HEK293T (cell line): ENCODE data around the gene MLLT3.
"Not testable (repeated sequence)": the region's sequence is repeated elsewhere in the genome, so short reads cannot be mapped to it uniquely, and the experiment has no call there.

Experiments
- CTCF ChIA-PET: fragments of 350-600 bp; formaldehyde crosslinking; extraction: SDS; loops from one replicate; lab custom pipeline; 2021; ENCODE audit warnings: antibody characterized with exemption, inconsistent platforms; lab: Yijun Ruan, JAX
- POLR2A ChIA-PET: fragments of 350-600 bp; formaldehyde crosslinking; extraction: SDS; loops from one replicate; lab custom pipeline; 2020; ENCODE audit warnings: antibody characterized with exemption, inconsistent platforms; lab: Yijun Ruan, JAX
- DNase-seq: peaks from one replicate; pipeline ENCODE4 v3.0.0; 2012; ENCODE audit warnings: mixed read lengths; ENCODE audit errors: extremely low spot score
- ARNT ChIP-seq: fragments of 450-650 bp; IDR thresholded peaks from 2 replicates; pipeline ENCODE4 v1.6.1; 2017; ENCODE audit warnings: mild to moderate bottlenecking
- BHLHE40 ChIP-seq: fragments of 450-650 bp; IDR thresholded peaks from 2 replicates; pipeline ENCODE4 v1.6.1; 2016; ENCODE audit warnings: mild to moderate bottlenecking, moderate library complexity, borderline replicate concordance
- CTBP1 ChIP-seq: fragments of 450-650 bp; IDR thresholded peaks from 2 replicates; pipeline ENCODE4 v1.6.1; 2016; ENCODE audit warnings: borderline replicate concordance
- ELF4 ChIP-seq: fragments of 450-650 bp; IDR thresholded peaks from 2 replicates; pipeline ENCODE4 v1.6.1; 2017; ENCODE audit warnings: antibody characterized with exemption
- FOXA1 ChIP-seq: fragments of 450-650 bp; IDR thresholded peaks from 2 replicates; pipeline ENCODE4 v1.6.1; 2016; ENCODE audit warnings: mild to moderate bottlenecking
- FOXK2 ChIP-seq: fragments of 450-650 bp; IDR thresholded peaks from 2 replicates; pipeline ENCODE4 v1.6.1; 2016; ENCODE audit warnings: mild to moderate bottlenecking
- FOXM1 ChIP-seq: fragments of 450-650 bp; IDR thresholded peaks from 2 replicates; pipeline ENCODE4 v1.6.1; 2017; ENCODE audit warnings: mild to moderate bottlenecking, borderline replicate concordance
- HDGF ChIP-seq: fragments of 450-650 bp; IDR thresholded peaks from 2 replicates; pipeline ENCODE4 v1.6.1; 2017; ENCODE audit warnings: antibody characterized with exemption, borderline replicate concordance
- L3MBTL2 ChIP-seq: fragments of 450-650 bp; conservative IDR thresholded peaks from 2 replicates; pipeline ENCODE4 v1.6.1; 2016; ENCODE audit warnings: mild to moderate bottlenecking
- LEF1 ChIP-seq: fragments of 450-650 bp; IDR thresholded peaks from 2 replicates; pipeline ENCODE4 v1.6.1; 2017; ENCODE audit warnings: mild to moderate bottlenecking, borderline replicate concordance
- NFRKB ChIP-seq: fragments of 450-650 bp; IDR thresholded peaks from 2 replicates; pipeline ENCODE4 v1.6.1; 2016; ENCODE audit warnings: mild to moderate bottlenecking, moderate library complexity
- SP1 ChIP-seq: fragments of 450-650 bp; IDR thresholded peaks from 2 replicates; pipeline ENCODE4 v1.6.1; 2017
- SUZ12 ChIP-seq: fragments of 450-650 bp; IDR thresholded peaks from 2 replicates; pipeline ENCODE4 v1.6.1; 2016; ENCODE audit warnings: mild to moderate bottlenecking
- TARDBP ChIP-seq: fragments of 450-650 bp; IDR thresholded peaks from 2 replicates; pipeline ENCODE4 v1.6.1; 2016
- ZNF384 ChIP-seq: fragments of 450-650 bp; IDR thresholded peaks from 2 replicates; pipeline ENCODE4 v1.6.1; 2016
- TF ChIP-seq, protein P1 (sequence below): fragments of 450-650 bp; IDR thresholded peaks from 2 replicates; pipeline ENCODE4 v1.6.1; 2016

Gene MLLT3

DNA sequence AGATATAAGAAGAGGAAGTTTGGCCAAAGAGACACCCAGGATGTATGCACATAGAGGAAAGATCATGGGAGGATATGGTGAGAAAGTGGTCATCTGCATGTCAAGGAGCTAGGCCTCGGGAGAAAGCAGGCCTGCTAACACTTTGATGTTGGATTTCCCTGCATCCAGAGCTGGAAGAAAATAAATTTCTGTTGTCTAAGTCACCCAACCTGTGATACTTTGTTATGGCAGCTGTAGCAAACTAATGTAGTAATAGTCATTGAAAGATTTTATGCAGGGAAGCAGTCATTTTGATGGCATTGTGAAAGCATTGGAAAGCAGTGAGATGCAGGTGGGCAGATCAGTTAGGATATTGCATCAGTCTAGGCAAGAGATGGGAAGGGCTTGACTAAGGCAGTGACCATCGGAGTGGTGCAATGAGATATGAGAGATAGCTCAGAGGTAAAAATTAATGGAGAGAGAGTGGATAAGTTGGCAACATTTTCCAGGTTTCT, 37.2 kb upstream of the MLLT3 start:
- ChIA-PET POLR2A (interaction anchor here (0.8 to 1.2 kb wide), 2 partner anchors 21 to 25 kb away, joined by 3 to 4 read pairs; partner anchors contain the start of gene FOCAD), CTCF (interaction anchor here (0.7 kb wide), 1 partner anchor 35 kb away, joined by 4 read pairs; no protein-coding TSS in a partner anchor)
- no peak for DNase-seq
- TF ChIP-seq ELF4 (no peak), HDGF (0 out of 2 replicates have a peak, but pooled peaks have one; percentile 52)

DNA sequence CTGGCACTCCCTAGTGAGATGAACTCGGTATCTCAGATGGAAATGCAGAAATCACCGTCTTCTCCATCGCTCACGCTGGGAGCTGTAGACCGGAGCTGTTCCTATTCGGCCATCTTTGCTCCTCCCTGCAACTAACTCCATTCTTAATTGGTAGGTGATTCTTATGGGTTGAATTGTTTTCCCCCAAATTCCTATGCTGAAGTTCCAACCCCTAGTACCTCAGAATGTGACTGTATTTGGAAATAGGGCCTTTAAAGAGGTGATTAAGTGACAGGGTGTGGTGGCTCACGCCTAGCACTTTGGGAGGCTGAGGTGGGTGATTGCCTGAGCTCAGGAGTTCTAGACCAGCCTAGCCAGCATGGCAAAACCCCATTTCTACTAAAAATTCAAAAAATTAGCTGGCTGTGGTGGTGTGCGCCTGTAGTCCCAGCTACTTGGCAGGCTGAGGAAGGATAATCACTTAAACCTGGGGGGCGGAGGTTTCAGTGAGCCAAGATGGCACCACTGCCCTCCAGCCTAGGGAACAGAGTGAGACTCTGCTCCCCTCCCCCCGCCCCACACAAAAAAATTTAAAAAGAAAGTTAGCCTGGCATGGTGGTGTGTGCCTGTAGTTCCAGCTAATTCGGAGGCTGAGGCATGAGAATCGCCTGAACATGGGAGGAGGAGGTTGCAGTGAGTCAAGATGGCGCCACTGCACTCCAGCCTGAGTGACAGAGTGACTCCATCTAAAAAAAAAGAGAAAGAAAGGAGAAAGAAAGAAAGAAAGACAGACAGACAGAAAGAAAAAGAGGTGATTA, 36.6 kb upstream of the MLLT3 start:
- ChIA-PET CTCF (interaction anchor here (0.7 kb wide), 1 partner anchor 34 kb away, joined by 4 read pairs; no protein-coding TSS in a partner anchor), POLR2A (interaction anchor here (1.2 to 1.5 kb wide), 2 partner anchors 21 to 25 kb away, joined by 3 to 5 read pairs; partner anchors contain the start of gene FOCAD)
- no peak for DNase-seq
- TF ChIP-seq FOXM1 (no peak), BHLHE40 (no peak), SUZ12 (no peak), HDGF (peak; percentile 41; the same call in 1 of the 2 replicates), L3MBTL2 (peak; percentile 41)
- TF ChIP-seq, protein P1, sequence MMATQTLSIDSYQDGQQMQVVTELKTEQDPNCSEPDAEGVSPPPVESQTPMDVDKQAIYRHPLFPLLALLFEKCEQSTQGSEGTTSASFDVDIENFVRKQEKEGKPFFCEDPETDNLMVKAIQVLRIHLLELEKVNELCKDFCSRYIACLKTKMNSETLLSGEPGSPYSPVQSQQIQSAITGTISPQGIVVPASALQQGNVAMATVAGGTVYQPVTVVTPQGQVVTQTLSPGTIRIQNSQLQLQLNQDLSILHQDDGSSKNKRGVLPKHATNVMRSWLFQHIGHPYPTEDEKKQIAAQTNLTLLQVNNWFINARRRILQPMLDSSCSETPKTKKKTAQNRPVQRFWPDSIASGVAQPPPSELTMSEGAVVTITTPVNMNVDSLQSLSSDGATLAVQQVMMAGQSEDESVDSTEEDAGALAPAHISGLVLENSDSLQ, result peak; percentile 71; the same call in 1 of the 2 replicates

DNA sequence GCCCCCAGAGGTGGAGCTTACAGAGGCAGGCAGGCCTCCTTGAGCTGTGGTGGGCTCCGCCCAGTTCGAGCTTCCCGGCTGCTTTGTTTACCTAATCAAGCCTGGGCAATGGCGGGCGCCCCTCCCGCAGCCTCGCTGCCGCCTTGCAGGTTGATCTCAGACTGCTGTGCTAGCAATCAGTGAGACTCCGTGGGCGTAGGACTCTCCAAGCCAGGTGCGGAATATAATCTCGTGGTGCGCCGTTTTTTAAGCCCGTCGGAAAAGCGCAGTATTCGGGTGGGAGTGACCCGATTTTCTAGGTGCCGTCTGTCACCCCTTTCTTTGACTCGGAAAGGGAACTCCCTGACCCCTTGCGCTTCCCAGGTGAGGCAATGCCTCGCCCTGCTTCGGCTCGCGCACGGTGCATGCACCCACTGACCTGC, 36.0 kb upstream of the MLLT3 start:
- POLR2A ChIA-PET, result interaction anchor here (1.2 to 1.5 kb wide), 2 partner anchors 22 to 26 kb away, joined by 3 to 5 read pairs; partner anchors contain the start of gene FOCAD
- CTCF ChIA-PET, DNase-seq: not testable (repeated sequence)

DNA sequence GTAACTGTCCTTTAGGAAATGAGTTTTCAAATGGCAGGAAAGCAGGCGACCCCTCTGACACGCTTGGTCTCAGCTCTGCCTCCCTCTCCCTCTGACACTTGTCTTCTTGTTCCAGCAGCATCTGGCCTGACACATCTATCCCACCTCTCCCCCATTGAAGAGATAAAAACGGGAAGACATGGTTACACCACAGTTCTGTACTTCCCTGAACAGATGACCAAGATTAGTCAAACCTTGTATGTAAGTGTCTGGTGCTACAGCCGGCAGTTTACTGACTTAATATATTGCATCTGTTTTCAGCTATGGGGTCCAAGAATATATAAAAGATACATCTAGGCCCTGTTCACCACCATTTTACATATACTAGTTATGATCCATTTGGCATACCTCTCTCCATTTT, 29.6 kb upstream of the MLLT3 start:
- no peak for DNase-seq
- TF ChIP-seq ARNT (no peak), BHLHE40 (no peak), NFRKB (no peak), CTBP1 (no peak), FOXA1 (no peak), TARDBP (no peak), L3MBTL2 (no peak), HDGF (no peak), SUZ12 (no peak), SP1 (no peak), FOXK2 (no peak), LEF1 (no peak), FOXM1 (no peak), ZNF384 (no peak), ELF4 (no peak)
- TF ChIP-seq, protein P1, result no peak
- ChIA-PET CTCF (no interaction called here), POLR2A (no interaction called here)

DNA sequence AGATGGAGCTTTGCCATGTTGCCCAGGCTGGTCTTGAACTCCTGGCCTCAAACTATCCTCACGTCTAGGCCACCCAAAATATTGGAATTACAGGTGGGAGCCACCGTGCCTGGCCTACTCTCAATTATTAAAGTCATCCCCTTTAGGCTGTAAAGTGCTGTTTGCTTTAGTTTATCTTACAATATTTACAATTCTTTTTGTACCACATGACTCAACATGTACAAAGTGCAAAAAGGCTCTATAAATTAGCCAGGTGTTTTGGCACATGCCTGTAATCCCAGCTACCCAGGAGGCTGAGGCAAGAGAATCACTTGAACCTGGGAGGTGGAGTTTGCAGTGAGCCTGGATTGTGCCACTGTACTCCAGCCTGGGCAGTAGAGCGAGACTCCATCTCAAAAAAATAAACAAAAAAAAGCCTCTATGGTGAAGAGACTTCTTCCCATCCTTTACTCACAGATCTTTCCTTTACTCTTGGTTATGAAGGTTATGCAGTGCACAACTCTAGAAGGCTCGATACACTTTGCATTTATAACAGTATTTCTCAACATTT, 28.5 kb upstream of the MLLT3 start:
- POLR2A ChIA-PET, result no interaction called here
- TF ChIP-seq FOXA1 (no peak), SUZ12 (no peak), ELF4 (no peak), ARNT (no peak), SP1 (no peak), CTBP1 (no peak), L3MBTL2 (no peak)
- TF ChIP-seq, protein P1, result no peak
- CTCF ChIA-PET, result interaction anchor here (0.6 kb wide), 1 partner anchor 1556 kb away, joined by 3 read pairs; no protein-coding TSS in a partner anchor
- DNase-seq, result no peak

DNA sequence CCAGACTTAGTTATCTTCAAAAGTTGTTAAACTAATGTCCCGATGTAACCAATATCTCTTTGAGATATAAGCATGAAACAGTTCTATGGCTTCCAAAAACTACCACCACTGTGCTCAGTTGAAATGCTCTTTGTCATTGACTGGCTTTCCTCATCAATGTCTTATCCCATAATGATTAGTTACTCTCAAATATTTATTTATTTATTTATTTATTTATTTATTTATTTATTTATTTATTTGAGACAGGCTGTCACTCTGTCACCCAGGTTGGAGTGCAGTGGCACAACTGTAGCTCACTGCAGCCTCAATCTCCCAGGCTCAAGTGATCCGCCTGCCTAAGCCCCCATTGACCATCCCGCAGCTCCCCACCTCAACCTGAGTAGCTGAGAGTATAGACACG, 28.0 kb upstream of the MLLT3 start:
- ChIA-PET CTCF (interaction anchor here (0.6 kb wide), 1 partner anchor 1556 kb away, joined by 3 read pairs; no protein-coding TSS in a partner anchor), POLR2A (no interaction called here)
- DNase-seq, result no peak
- TF ChIP-seq ELF4 (no peak), L3MBTL2 (no peak), FOXA1 (no peak), NFRKB (no peak), TARDBP (no peak), SP1 (no peak), HDGF (no peak), LEF1 (no peak), FOXK2 (no peak), BHLHE40 (no peak), ZNF384 (no peak), FOXM1 (no peak), ARNT (no peak), SUZ12 (no peak)
- TF ChIP-seq, protein P1, result no peak
